ENCODE measurements around the gene GADD45G.

GRCh38 chr9:89628601-89629000 is 23.8 kb downstream of the GADD45G start:
- TF ChIP-seq CTCF (IDR thresholded peaks at IDR 0.05) (no peak), POLR2A (IDR thresholded peaks at IDR 0.05) (no peak)

Data from body of pancreas (tissue), 4 donors.